ENCODE data around the gene FOXD4.
"Not testable (repeated sequence)": the region's sequence is repeated elsewhere in the genome, so short reads cannot be mapped to it uniquely, and the experiment has no call there.

FOXD4 gene

DNA sequence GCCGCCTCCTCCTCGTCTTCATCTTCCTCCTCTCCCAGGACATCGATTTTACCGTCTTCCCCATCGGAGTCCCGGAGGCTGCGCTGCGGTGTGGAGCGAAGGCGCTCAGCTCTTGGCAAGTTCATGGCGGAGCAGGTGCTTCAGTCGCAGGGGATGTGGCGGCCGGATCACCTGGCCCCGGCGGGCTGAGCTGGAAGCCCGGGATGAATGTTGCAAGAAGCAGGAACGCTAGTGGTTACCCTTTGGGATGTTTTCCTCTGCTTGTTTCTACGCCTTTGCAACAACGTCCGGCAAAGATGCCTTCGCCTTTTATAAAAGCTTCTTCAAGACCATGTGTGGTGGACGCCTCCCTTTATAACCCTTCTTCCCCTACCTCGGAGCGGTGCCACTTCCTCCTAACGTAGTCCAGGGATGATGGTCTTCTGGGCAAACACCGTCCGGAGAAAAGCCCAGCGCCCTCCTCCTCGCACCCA is at the start of gene FOXD4:
Gene FOXD4, minus strand, starts transcription at position 423 of the 473 bp plus-strand sequence. Its CDS starts 298 bp downstream, at position 125.
- not testable (repeated sequence) for DNase-seq (ENCODE audit: low read depth)

DNA sequence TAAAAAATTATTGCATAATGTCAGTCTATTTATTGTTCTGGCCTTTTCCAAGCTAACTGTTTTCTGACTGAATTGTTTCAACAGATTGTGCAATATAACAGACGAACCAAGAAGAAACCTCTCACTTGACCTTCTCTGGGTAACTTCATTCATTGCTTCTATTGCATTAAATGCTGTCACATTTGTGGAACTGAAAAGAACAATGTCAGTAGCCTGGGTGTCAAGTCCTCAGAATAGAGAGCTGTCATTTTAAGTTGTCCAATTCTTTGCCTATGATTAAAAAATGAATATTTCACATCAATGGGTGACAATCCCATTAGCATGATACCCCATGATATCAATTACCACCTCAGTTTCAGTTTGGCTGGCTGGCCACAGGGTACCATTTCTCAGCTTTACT is 41.7 kb upstream of the FOXD4 start:
- not testable (repeated sequence) for DNase-seq (ENCODE audit: low read depth)

DNA sequence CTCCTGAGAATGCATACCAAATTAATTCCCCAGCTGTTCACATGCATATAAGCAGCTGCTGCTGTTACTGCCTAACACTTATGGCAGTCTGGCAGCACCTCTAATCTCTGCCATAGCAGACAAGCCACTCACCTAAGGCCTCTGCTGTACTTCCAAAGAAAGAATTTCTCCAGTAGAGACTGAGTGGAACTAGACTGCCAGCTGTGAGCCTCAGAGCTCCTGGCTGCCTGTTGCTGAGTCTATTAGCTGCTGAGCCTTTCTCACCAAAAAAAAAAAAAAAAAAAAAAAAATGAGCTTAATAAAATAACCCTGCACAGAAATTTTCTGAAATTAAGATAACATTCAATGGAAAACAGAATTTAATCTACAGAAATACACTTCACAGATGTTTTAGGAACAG is 33.0 kb upstream of the FOXD4 start:
- DNase-seq (ENCODE audit: low read depth) = not testable (repeated sequence)

- DNase-seq (ENCODE audit: low read depth) = not testable (repeated sequence)
These were observed 21.7 kb upstream of the FOXD4 start for GRCh38 chr9:139880-140279.

DNA sequence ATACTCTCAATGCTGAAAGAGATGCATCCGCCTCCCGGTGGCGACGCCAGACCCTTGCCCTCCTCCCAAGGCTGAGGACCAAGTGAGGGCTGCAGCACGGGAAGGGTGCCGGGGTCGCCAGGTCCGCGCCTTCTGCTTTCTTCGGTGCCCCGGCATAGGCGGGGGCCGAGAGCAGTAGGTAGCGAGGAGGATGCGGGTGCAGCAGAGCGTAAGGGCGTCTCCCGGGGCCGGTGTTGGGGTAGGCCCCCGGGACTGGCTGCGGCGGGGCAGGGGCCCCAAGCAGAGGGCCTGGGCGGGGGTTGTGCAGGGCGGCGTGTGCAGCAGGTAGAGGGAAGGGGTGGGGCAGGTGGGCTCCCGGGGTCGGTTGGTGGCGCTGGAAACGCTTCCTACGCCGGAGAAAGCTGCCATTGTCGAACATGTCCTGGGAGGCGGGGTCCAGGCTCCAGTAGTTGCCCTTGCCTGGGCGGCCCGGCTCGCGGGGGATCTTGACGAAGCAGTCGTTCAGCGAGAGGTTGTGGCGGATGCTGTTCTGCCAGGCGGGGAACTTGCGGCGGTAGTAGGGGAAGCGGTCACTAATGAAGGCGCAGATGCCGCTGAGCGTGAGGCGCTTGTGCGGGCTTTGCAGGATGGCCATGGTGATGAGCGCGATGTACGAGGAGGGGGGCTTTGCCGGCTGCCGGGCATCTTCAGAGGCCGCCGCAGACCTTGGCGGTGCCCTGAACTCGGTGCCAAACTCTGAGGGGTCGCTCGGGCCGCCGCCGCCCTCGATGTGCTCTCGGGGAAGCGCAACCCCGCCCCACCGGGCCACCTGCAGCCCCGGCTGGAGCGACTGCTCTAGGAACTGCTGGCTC is 848 bp downstream of the FOXD4 start:
- DNase-seq (ENCODE audit: low read depth) = not testable (repeated sequence)

DNA sequence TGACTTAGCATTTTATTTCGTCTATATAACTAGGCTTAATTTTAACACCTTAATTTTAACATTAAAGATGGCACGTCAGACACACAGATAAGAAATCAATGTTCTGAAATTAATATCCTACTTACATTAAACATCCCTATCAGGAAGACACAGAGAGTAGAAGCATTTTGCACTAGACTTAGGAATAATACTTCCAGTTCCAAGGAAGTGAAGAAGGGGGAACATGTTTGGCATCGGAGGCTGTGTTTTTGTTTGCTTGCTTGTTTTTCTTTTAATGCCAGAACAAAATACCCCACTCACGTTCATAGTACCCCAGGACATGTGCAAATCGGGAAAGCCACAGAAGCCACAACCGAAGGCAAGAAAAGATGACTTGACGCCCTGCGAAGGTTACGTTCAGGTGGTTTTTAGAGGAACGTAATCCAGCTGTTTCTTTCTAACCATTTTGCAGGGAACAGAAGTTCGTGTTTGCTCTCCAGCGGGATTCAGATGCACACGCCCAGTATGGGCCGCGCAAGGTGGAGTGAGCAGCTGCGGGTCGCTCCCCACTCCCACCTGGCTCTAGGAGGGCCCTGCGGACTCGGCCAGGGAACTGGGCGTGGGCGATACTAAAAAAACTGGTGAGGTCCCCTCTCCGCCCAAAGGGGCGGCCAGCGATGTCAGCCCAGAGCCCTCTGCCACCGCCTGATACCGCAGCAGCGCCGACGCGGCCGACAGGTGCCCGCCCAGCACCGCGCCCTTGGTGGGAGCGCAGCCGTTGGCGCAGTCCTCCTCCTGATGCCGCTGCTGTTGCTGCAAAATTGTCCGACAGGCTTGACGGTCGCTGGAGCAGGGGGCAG is 1.8 kb downstream of the FOXD4 start:
- not testable (repeated sequence) for DNase-seq (ENCODE audit: low read depth)

- DNase-seq (ENCODE audit: low read depth) = not testable (repeated sequence)
These were observed 3.1 kb downstream of the FOXD4 start for GRCh38 chr9:115118-115451.

DNA sequence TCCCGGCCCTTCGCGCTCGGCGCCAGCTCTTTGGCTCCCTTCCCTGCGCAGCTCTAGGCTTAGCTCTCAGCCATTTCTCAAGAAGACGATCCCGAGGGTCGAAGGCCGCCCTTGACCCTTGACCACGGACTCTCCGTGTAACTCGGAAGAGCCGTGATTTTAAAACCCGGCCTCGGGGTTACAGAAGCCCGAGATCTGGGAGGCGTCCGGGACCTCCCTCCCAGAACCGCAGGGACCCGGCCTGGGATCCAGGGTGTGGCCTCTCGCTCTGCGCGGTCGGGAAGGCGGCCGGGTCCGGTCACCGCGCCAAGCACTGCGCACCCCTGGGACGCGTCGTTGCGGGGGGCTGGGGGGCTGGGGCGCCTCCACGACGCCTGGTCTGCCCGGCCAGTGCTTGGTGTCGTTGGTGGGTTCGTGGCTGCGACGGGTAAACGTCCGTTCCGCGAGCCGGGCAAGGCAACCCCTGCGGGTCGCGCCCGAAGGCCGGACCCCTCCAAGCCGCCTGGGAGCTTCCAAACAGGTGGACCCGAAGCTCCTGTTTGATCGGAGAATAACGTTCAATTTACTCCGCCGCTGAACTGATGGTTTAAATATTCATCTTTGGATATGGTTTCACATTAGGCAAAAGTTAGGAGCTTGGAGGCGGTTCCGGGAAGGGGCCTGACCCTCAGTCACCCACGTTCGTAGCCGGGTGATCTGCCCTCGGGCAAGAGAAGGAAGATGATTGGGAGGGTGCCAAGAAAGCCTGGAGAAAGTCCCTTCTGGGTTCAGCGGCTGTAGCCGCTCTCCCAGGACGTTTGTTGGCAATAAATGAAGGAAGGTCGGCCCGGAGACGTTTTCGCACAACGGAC is 3.7 kb downstream of the FOXD4 start:
- DNase-seq (ENCODE audit: low read depth) = not testable (repeated sequence)

DNA sequence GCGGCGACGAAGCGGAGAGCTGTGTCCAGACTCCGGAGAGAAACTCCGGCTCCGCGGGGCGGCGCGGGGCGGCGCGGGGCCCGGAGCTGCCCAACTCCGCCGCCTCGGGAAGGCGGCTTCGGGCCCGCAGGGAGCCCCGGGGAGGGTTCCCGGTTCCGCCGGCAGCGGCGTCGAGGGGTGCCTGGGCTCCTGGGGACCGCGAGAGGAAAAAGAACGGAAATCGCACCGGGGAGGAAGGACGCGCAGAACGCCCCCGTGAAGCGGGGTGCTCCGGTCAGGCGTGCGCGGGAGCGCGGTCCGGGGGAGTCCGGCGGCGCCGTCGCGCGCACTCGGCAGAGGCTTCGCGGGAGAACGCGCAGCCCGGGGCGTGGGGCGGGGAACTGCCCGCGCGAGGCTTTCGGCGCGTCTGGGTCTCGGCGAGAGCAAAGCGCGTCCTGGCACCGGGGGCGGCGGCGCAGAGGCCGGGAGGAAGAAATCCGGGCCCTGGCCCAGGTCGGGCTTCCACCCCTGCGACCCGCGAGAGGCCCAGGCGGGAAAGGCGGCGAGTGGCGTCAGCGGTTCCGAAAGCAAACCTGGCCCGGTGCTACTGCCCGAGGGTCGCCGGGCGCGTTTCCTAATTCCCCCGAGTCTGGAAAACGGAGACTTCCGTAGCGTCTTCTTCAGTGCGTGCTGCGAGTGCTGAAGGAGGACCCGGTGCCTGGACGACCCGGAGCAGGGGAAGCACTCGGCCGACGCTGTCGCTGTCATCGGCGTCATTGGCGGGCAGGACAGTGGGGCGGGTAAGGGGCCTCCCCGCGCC is 4.5 kb downstream of the FOXD4 start:
- DNase-seq (ENCODE audit: low read depth) = not testable (repeated sequence)

- DNase-seq (ENCODE audit: low read depth) = not testable (repeated sequence)
These were observed 5.4 kb downstream of the FOXD4 start for GRCh38 chr9:112589-113467.

DNA sequence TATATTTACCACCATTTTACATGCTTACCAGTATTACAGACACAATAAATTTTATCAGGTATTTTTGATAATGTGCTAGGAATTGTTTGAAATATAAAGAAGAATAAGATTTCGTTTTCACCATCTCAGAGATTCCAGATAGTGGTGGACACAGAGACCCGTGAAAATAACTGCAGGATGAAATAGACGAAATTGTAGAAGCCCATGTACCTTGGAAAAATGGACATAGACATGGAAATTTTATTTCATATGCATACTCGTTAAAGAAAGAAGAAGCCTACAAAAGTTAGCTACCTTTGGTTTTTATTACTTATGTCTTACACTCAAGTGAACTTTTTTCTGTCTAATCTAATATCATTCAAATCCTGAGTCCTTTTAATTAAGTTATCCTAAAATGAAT is 7.5 kb downstream of the FOXD4 start:
- not testable (repeated sequence) for DNase-seq (ENCODE audit: low read depth)

- not testable (repeated sequence) for DNase-seq (ENCODE audit: low read depth)
These were observed 8.7 kb downstream of the FOXD4 start for GRCh38 chr9:109540-109939.

DNA sequence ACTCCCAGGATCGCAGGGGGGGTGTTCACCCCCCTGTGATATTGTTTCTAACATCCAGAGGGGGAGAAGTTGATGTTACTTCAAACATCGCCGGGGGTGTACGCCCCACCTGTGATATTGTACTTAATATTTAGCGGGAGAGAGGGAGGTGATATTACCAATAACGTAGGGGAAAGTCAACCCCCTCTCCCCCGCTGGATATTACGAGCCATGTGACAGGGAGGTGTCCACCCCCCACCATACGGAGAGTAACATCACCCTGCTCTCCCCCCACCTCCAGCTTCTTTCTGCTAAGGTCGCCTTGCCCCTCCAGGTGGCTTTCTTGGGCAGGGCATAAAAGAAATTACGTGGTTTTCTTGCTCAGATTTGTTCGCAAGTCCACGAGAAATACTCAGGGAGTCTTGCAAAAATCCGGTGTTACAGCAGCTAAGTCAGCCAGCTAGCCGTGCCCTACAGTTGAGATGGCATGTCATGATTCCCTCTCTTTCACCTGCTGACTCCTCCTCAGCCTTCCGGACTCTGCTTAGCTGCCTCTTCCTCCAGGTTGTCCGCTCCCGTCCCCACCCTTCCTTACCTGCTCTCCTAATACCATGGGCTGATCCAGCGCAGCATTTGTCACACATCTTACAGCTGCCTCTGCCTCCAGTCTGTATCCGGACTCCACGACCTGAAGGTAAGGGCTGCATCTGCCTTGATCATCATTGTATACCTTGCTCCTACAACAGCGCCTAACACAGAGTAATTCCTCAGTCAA is 9.3 kb downstream of the FOXD4 start:
- not testable (repeated sequence) for DNase-seq (ENCODE audit: low read depth)

- DNase-seq (ENCODE audit: low read depth) = not testable (repeated sequence)
These were observed 12.2 kb downstream of the FOXD4 start for GRCh38 chr9:105991-106390.

DNA sequence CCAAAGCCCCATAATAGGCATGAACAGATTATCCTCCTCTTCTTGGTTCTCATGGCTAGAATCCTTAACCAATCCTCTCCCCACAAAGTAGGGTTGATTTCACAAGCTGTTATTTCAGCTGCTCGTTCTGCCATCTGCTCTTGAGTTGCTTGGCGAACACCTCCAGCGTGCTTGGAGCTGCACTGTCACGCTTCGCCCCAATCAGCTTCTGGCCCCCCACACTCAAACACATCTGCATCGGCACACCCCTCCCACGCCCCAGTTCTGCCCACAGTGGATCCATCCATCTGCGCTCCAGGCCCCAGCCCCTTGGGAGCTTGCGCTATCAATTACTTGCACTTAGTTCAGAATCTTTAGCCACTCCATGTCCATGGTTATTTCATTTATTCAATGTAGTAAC is 17.8 kb downstream of the FOXD4 start:
- DNase-seq (ENCODE audit: low read depth) = not testable (repeated sequence)

- not testable (repeated sequence) for DNase-seq (ENCODE audit: low read depth)
These were observed 18.4 kb downstream of the FOXD4 start for GRCh38 chr9:99867-100266.

DNA sequence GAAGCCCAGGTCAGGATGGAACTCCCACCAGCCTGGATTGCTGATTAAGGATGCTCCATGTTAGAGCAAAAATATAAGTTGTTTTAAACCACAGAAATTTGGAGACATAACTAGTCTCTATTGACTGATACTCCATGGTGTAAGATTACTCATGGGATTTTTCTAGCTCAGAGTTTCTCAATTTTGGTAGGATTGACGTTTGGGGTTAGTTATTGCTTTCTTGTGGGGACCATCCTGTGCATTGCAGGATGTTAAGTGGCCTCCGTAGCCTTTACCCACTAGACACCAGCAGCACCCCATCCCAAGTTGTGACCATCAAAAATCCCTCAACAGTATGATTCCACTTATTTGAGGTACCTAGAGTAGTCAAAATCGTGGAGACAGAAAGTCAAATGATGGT is 19.4 kb downstream of the FOXD4 start:
- not testable (repeated sequence) for DNase-seq (ENCODE audit: low read depth)

DNA sequence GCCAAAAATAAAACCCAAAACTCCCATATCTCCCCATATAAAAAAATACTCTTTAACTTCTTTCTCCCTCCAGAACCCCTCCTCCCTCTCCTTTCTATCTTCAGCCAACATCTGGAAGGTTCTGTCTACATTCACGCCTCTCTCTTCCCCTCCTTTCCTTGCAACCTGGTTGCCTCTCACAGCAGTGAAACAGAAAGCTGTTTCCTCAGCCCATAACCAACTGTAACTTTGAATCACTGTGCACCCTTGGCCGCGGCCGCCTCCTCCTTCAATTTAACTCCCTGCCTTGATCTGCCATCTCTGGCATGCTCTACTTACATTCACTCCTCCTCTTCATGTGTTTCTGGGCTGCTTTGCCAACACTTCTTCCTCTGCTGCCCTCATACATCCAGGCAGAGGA is 23.2 kb downstream of the FOXD4 start:
- not testable (repeated sequence) for DNase-seq (ENCODE audit: low read depth)

DNA sequence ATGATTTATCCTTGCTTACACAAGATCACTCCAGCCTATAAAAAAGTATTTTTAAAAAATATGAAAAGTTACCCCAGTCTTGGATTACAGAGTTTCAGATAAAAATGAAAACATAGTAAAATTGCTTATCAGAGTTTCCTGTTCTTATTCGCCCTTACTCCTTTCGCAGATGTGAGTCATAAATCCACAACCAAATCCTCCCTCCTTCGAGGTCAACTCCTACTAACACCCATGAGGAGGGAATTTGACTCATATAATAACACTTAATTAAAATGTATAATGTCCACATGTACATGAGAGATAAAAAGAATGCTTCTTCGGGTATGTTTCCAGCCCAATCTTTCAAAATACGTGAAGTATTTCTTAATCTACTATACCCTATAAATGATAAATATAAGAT is 23.9 kb downstream of the FOXD4 start:
- DNase-seq (ENCODE audit: low read depth) = not testable (repeated sequence)

All from activated T-helper 1 cell treated with Interleukin-2 at 50 U/mL for 16 hours (primary cell).